ENCODE data around the gene AFF2.

GRCh38 chrX:148872161-148872535 lies 371.7 kb downstream of the AFF2 start:
- TF ChIP-seq EZH2phosphoT487 (IDR thresholded peaks at IDR 0.05; ENCODE audit: borderline replicate concordance) (no peak), CTCF (IDR thresholded peaks at IDR 0.05 in 2 of 3, conservative IDR thresholded peaks at IDR 0.05 in 1 of 3; ENCODE audit: borderline replicate concordance in 1 of 3, insufficient read depth in 1 of 3, low read depth in 2 of 3, low read length in 2 of 3) (no peak), EGR1 (IDR thresholded peaks at IDR 0.05; ENCODE audit: low read depth) (no peak), EZH2 (IDR thresholded peaks at IDR 0.05) (no peak), CEBPB (IDR thresholded peaks at IDR 0.05; ENCODE audit: low read depth) (no peak), POLR2AphosphoS5 (IDR thresholded peaks at IDR 0.05; ENCODE audit: low read depth, low read length) (no peak), ZNF274 (IDR thresholded peaks at IDR 0.05; ENCODE audit: low read depth, low read length) (no peak), POLR2A (IDR thresholded peaks at IDR 0.05; ENCODE audit: borderline replicate concordance, extremely low read depth, insufficient read depth, insufficient read length) (no peak), SP1 (IDR thresholded peaks at IDR 0.05; ENCODE audit: low read depth) (no peak), JUND (IDR thresholded peaks at IDR 0.05) (no peak), RAD21 (IDR thresholded peaks at IDR 0.05; ENCODE audit: low read depth) (no peak)
- TF ChIP-seq, protein P1, sequence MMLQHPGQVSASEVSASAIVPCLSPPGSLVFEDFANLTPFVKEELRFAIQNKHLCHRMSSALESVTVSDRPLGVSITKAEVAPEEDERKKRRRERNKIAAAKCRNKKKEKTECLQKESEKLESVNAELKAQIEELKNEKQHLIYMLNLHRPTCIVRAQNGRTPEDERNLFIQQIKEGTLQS (IDR thresholded peaks at IDR 0.05), result no peak

Measured in HCT116 (cell line).